ENCODE results near the gene EHD1.

GRCh38 chr11:64891880-64892279 is 13.5 kb upstream of the EHD1 start:
- TF ChIP-seq CTCF (IDR thresholded peaks at IDR 0.05) (no peak), ZFX (IDR thresholded peaks at IDR 0.05; ENCODE audit: borderline replicate concordance) (no peak)

Measured in 22Rv1 (cell line).